HL-60 (cell line): ENCODE results near the gene TMEM258.

ENCODE experiments used
- DNase-seq, 2 experiments: peaks; one replicate each; pipeline ENCODE4 v3.0.0-alpha.2; 2010 to 2020; ENCODE audit warnings: low read depth in 1 of 2, low spot score in 1 of 2
- H3K27ac ChIP-seq: fragments of 250-450 bp; sonication (Bioruptor Pico); replicated peaks from 2 replicates; pipeline ENCODE4 v1.5.1; 2020; ENCODE audit warnings: mild to moderate bottlenecking, moderate library complexity
- H3K27me3 ChIP-seq: fragments of 250-450 bp; sonication (Bioruptor Pico); 2 replicates; pipeline ENCODE4 v1.5.1; 2021; ENCODE audit warnings: mild to moderate bottlenecking, moderate library complexity; ENCODE audit not compliant: insufficient read depth, poor library complexity, severe bottlenecking
- H3K4me3 ChIP-seq: replicated peaks from 2 replicates; pipeline ENCODE4 v1.5.1; 2011; ENCODE audit warnings: mild to moderate bottlenecking, control low read depth, low read length; ENCODE audit not compliant: insufficient read depth
- CTCF ChIP-seq: IDR thresholded peaks from one replicate; pipeline ENCODE4 v1.5.1; 2011; ENCODE audit warnings: low read length, control low read depth, inconsistent platforms; ENCODE audit not compliant: insufficient read depth
- GABPA ChIP-seq: IDR thresholded peaks from 2 replicates; pipeline ENCODE4 v1.6.1; 2012; ENCODE audit warnings: low read depth
- POLR2AphosphoS5 ChIP-seq: IDR thresholded peaks from 2 replicates; pipeline ENCODE4 v1.6.1; 2012; ENCODE audit warnings: low read depth
- SPI1 ChIP-seq: IDR thresholded peaks from 2 replicates; pipeline ENCODE4 v1.6.1; 2012; ENCODE audit warnings: low read depth, mild to moderate bottlenecking, borderline replicate concordance
- TF ChIP-seq, protein P1 (sequence below): IDR thresholded peaks from 2 replicates; pipeline ENCODE4 v1.6.1; 2012; ENCODE audit warnings: low read depth; ENCODE audit not compliant: insufficient replicate concordance

Gene TMEM258

GRCh38 chr11:61795459-61795858 lies 3.1 kb upstream of the TMEM258 start:
- Histone ChIP-seq H3K27me3 (no peaks in the 10 kb centered on the region), H3K4me3 (no peak overlapping the region), H3K27ac (no peak overlapping the region)
- DNase-seq = no peak
- TF ChIP-seq SPI1 (no peak), GABPA (no peak), CTCF (no peak), POLR2AphosphoS5 (no peak)
- TF ChIP-seq, protein P1, sequence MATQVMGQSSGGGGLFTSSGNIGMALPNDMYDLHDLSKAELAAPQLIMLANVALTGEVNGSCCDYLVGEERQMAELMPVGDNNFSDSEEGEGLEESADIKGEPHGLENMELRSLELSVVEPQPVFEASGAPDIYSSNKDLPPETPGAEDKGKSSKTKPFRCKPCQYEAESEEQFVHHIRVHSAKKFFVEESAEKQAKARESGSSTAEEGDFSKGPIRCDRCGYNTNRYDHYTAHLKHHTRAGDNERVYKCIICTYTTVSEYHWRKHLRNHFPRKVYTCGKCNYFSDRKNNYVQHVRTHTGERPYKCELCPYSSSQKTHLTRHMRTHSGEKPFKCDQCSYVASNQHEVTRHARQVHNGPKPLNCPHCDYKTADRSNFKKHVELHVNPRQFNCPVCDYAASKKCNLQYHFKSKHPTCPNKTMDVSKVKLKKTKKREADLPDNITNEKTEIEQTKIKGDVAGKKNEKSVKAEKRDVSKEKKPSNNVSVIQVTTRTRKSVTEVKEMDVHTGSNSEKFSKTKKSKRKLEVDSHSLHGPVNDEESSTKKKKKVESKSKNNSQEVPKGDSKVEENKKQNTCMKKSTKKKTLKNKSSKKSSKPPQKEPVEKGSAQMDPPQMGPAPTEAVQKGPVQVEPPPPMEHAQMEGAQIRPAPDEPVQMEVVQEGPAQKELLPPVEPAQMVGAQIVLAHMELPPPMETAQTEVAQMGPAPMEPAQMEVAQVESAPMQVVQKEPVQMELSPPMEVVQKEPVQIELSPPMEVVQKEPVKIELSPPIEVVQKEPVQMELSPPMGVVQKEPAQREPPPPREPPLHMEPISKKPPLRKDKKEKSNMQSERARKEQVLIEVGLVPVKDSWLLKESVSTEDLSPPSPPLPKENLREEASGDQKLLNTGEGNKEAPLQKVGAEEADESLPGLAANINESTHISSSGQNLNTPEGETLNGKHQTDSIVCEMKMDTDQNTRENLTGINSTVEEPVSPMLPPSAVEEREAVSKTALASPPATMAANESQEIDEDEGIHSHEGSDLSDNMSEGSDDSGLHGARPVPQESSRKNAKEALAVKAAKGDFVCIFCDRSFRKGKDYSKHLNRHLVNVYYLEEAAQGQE = no peak

DNA sequence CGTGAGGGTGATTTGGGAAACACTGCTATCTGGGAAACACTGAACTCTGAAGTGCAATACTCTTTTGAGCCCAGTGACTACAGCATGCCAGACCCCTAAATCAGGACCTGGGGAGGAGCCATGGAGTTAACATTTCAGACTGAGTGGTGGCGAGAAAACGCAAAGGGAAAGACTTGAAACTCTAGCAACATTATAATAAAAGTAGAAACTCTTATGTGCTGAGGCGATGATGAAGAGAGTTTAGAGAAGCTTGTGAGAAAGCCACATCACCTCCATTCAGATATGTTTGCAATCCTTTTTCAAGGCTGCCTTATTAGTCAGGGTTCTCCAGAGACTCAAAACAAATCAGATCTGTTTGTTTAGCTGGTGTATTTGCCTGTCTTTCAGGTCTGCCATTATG lies 2.2 kb upstream of the TMEM258 start:
- DNase-seq = no peak
- Histone ChIP-seq H3K4me3 (no peak overlapping the region), H3K27ac (no peak overlapping the region), H3K27me3 (no peaks in the 10 kb centered on the region)
- TF ChIP-seq CTCF = no peak
- no peak for TF ChIP-seq POLR2AphosphoS5
- TF ChIP-seq SPI1 = no peak
- TF ChIP-seq, protein P1 = no peak
- TF ChIP-seq GABPA = no peak

- no peak for TF ChIP-seq POLR2AphosphoS5
- TF ChIP-seq SPI1 = no peak
- TF ChIP-seq GABPA = no peak
- no peak for TF ChIP-seq CTCF
- TF ChIP-seq, protein P1 = no peak
- DNase-seq = no peak
- peak overlapping the region; percentile 78 for H3K4me3 ChIP-seq
- no peaks in the 10 kb centered on the region for H3K27me3 ChIP-seq
- peak overlapping the region; percentile 100 for H3K27ac ChIP-seq
These were observed 1.4 kb upstream of the TMEM258 start for GRCh38 chr11:61793829-61794204.
